Esophagus (tissue), 2 donors: Measurements from ENCODE around the gene SYAP1. TPM values are rescaled to one million over a fixed set of nuclear protein-coding genes. Genes with fewer than 3 reads are reported as not detected.
"Not testable (repeated sequence)": the region's sequence is repeated elsewhere in the genome, so short reads cannot be mapped to it uniquely, and the experiment has no call there.

ENCODE experiments used
- H3K27ac ChIP-seq, 2 donors: one replicate each; pipeline ENCODE4 v1.5.1; 2013; ENCODE audit warnings: low read depth in 2 of 2, mild to moderate bottlenecking in 2 of 2, inconsistent platforms in 1 of 2, low read length in 1 of 2, moderate library complexity in 1 of 2
- H3K27me3 ChIP-seq, 2 donors: one replicate each; pipeline ENCODE4 v1.6.1; 2013; ENCODE audit warnings: low read length in 2 of 2, control low read depth in 1 of 2, mild to moderate bottlenecking in 1 of 2; ENCODE audit not compliant: insufficient read depth in 2 of 2, control insufficient read depth in 1 of 2
- H3K36me3 ChIP-seq, 2 donors: one replicate each; pipeline ENCODE4 v1.6.1; 2013; ENCODE audit warnings: low read length in 1 of 2; ENCODE audit not compliant: control insufficient read depth in 2 of 2, insufficient read depth in 2 of 2
- H3K4me1 ChIP-seq, 2 donors: one replicate each; pipeline ENCODE4 v1.6.1; 2013; ENCODE audit warnings: low read length in 1 of 2; ENCODE audit not compliant: control insufficient read depth in 2 of 2, insufficient read depth in 2 of 2
- H3K4me3 ChIP-seq, 2 donors: one replicate each; pipeline ENCODE4 v1.5.1; 2013; ENCODE audit warnings: low read length in 2 of 2, mild to moderate bottlenecking in 2 of 2, low read depth in 1 of 2, moderate library complexity in 1 of 2
- H3K9me3 ChIP-seq, 2 donors: one replicate each; pipeline ENCODE4 v1.6.1; 2013; ENCODE audit warnings: mild to moderate bottlenecking in 2 of 2, low read depth in 1 of 2, low read length in 1 of 2, moderate library complexity in 1 of 2; ENCODE audit not compliant: control insufficient read depth in 2 of 2, insufficient read depth in 1 of 2
- WGBS, 2 donors: extraction: QIAGEN DNeasy Blood & Tissue Kit; methylation state at CpG; one replicate each; pipeline ENCODE4 v1.1.7; 2013; 5-methylcytosine and 5-hydroxymethylcytosine counted together
- polyA plus RNA-seq, 2 donors: library from polyadenylated mRNA; stranded (reverse); fragments of 200-250 nt; gene quantifications; one replicate each; pipeline ENCODE4 v1.2.3, GENCODE V29; 2013
- donor health status: healthy with polysubstance abuse.
- donor health status: Bipolar disorder and iron deficiency.

Gene SYAP1
- polyA plus RNA-seq, 2 donors = 11.0 to 15.3 TPM

DNA sequence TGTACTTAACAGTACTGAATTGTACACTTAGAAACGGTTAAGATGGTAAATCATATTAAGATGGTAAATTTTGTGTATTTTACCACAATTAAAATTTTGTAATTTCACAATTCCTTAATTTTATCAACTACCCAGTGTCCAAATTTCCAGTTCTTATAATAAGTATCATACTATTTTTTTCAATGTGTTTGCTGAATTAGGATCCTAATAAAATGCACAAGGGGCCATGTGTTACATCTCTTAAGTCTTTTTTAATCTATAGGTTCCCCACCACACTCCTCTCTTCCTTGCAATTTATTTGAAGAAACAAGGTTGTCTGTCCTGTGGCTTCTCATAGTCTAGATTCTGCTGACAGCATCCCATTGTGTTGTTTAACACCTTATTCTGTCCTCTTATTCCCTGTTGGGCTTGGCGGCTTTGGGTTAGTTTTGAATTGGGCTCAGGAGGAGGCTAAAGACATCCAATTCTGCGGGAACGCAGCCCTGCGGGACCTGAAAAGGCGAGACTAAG lies 533 bp upstream of the SYAP1 start:
- H3K27me3 ChIP-seq = no peaks in the 10 kb centered on the region
- H3K36me3 ChIP-seq = no peaks in the 10 kb centered on the region
- 13 to 15% methylated on average over 6 of the region's 6 CpGs for WGBS, 2 donors
- no peaks in the 10 kb centered on the region for H3K4me1 ChIP-seq
- no peaks in the 10 kb centered on the region for H3K9me3 ChIP-seq
- peak overlapping the region; percentile 31 to 66 for H3K4me3 ChIP-seq
- peak overlapping the region; percentile 91 to 94 for H3K27ac ChIP-seq

GRCh38 chrX:16722481-16722880 lies 3.1 kb downstream of the SYAP1 start:
- H3K4me1 ChIP-seq = no peaks in the 10 kb centered on the region
- H3K4me3 ChIP-seq = no peak overlapping the region
- H3K27ac ChIP-seq = no peak overlapping the region
- H3K27me3 ChIP-seq = no peaks in the 10 kb centered on the region
- H3K9me3 ChIP-seq = no peaks in the 10 kb centered on the region
- WGBS, 2 donors = 86 to 87% methylated on average over 4 of the region's 4 CpGs
- no peaks in the 10 kb centered on the region for H3K36me3 ChIP-seq

- Histone ChIP-seq H3K4me1 (no peaks in the 10 kb centered on the region), H3K9me3 (no peaks in the 10 kb centered on the region), H3K4me3 (no peak overlapping the region), H3K27ac (no peak overlapping the region), H3K27me3 (no peaks in the 10 kb centered on the region), H3K36me3 (no peaks in the 10 kb centered on the region)
- WGBS, 2 donors = 92 to 95% methylated on average over 7 of the region's 7 CpGs
These were observed 5.7 kb downstream of the SYAP1 start for GRCh38 chrX:16725072-16725471.

- WGBS, 2 donors = 78 to 83% methylated on average over 5 of the region's 5 CpGs
These were observed 7.1 kb downstream of the SYAP1 start for GRCh38 chrX:16726347-16726988.

GRCh38 chrX:16727637-16728036 lies 8.2 kb downstream of the SYAP1 start:
- H3K9me3 ChIP-seq = no peaks in the 10 kb centered on the region
- H3K27ac ChIP-seq = no peak overlapping the region
- H3K27me3 ChIP-seq = no peaks in the 10 kb centered on the region
- no peak overlapping the region for H3K4me3 ChIP-seq
- H3K36me3 ChIP-seq = no peaks in the 10 kb centered on the region
- no peaks in the 10 kb centered on the region for H3K4me1 ChIP-seq

More at GRCh38 chrX:16726347-16726988, 7.1 kb downstream of the SYAP1 start:
- H3K9me3 ChIP-seq, H3K36me3 ChIP-seq, H3K27ac ChIP-seq, H3K27me3 ChIP-seq, H3K4me3 ChIP-seq, H3K4me1 ChIP-seq: not testable (repeated sequence)

- 96 to 100% methylated on average over 1 of the region's 1 CpG for WGBS, 2 donors
- no peaks in the 10 kb centered on the region for H3K9me3 ChIP-seq
- no peaks in the 10 kb centered on the region for H3K27me3 ChIP-seq
These were observed 11.0 kb downstream of the SYAP1 start for GRCh38 chrX:16730450-16730849.

GRCh38 chrX:16733013-16733412 lies 13.6 kb downstream of the SYAP1 start:
- Histone ChIP-seq H3K4me3 (no peak overlapping the region), H3K9me3 (no peaks in the 10 kb centered on the region), H3K27ac (no peak overlapping the region), H3K27me3 (no peaks in the 10 kb centered on the region), H3K36me3 (peaks cover 7 to 11% of the 10 kb centered on the region in 2 donors), H3K4me1 (no peaks in the 10 kb centered on the region)

More at GRCh38 chrX:16730450-16730849, 11.0 kb downstream of the SYAP1 start:
- Histone ChIP-seq H3K36me3 (no peaks in the 10 kb centered on the region), H3K27ac (no peak overlapping the region), H3K4me1 (no peaks in the 10 kb centered on the region), H3K4me3 (no peak overlapping the region)

DNA sequence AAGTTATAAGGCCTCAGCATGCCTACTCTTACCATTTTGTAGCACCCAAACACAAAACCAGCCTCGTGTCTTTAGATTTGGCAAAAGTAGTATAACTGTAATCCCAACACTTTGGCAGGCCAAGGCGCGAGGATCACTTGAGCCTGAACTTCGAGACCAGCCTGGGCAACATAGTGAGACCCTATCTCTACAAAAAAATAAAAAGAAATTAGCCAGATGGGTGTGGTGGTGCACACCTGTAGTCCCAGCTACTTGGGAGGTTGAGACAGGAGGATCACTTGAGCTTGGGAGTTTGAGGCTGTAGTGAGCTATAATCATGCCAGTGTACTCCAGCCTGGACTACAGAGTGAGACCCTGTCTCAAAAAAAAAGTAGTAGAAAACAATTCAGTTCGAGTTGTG lies 17.6 kb downstream of the SYAP1 start:
- Histone ChIP-seq H3K9me3 (no peaks in the 10 kb centered on the region), H3K27ac (no peak overlapping the region), H3K4me1 (no peaks in the 10 kb centered on the region), H3K36me3 (peaks cover 7 to 11% of the 10 kb centered on the region in 2 donors), H3K27me3 (no peaks in the 10 kb centered on the region), H3K4me3 (no peak overlapping the region)
- 87 to 96% methylated on average over 5 of the region's 5 CpGs for WGBS, 2 donors

- H3K4me3 ChIP-seq = no peak overlapping the region
- no peak overlapping the region for H3K27ac ChIP-seq
- no peaks in the 10 kb centered on the region for H3K9me3 ChIP-seq
- peaks cover 11 to 15% of the 10 kb centered on the region in 2 donors for H3K36me3 ChIP-seq
- no peaks in the 10 kb centered on the region for H3K27me3 ChIP-seq
- H3K4me1 ChIP-seq = no peaks in the 10 kb centered on the region
- 67 to 72% methylated on average over 6 of the region's 6 CpGs for WGBS, 2 donors
These were observed 20.2 kb downstream of the SYAP1 start for GRCh38 chrX:16739574-16739973.

- WGBS, 2 donors = 94 to 97% methylated on average over 12 of the region's 12 CpGs
- H3K9me3 ChIP-seq = no peaks in the 10 kb centered on the region
- no peaks in the 10 kb centered on the region for H3K4me1 ChIP-seq
- no peak overlapping the region for H3K4me3 ChIP-seq
- peaks cover 13 to 14% of the 10 kb centered on the region in 2 donors for H3K36me3 ChIP-seq
- no peak overlapping the region for H3K27ac ChIP-seq
- no peaks in the 10 kb centered on the region for H3K27me3 ChIP-seq
These were observed 24.4 kb downstream of the SYAP1 start for GRCh38 chrX:16743604-16744325.
